ENCODE data around the gene NFU1. TPM values are rescaled to one million over a fixed set of nuclear protein-coding genes. Genes with fewer than 3 reads are reported as not detected.

The NFU1 gene
- total RNA-seq, 1 donor from 2014 or later = 29.3 TPM

GRCh38 chr2:69395866-69396265 lies 41.4 kb downstream of the NFU1 start:
- intact Hi-C loops (cut with micrococcal nuclease) = no loop called here
- Mint-ChIP-seq H3K4me1 (ENCODE audit: low read depth) (no peaks in the 10 kb centered on the region), H3K27ac (no peak overlapping the region), H3K27me3 (ENCODE audit: insufficient read depth) (no peaks in the 10 kb centered on the region), H3K36me3 (ENCODE audit: low read depth) (peaks cover 17% of the 10 kb centered on the region), H3K4me3 (no peak overlapping the region), H3K9me3 (no peaks in the 10 kb centered on the region)
- no peak for DNase-seq (ENCODE audit: low spot score)

DNA sequence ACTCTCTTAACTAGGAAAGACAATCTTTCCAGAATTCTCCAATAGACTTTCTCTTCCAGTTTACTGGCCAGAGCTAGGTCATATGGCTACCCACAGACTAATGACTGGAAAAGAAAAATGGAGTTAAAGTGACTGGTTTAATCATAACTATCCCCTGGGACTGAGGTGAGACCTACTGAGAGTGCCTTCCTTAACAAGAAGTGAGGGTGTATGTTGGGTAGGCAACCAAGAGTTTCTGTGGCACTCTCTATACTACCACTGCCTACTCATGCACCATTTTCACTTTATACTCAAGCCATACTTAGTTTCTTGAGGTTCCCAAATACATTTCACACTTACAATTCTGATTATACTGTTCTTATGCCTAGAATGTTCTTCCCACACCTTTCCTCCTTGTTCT lies 43.3 kb downstream of the NFU1 start:
- H3K27ac Mint-ChIP-seq = no peak overlapping the region
- H3K4me3 Mint-ChIP-seq = no peak overlapping the region
- no peaks in the 10 kb centered on the region for H3K4me1 Mint-ChIP-seq (ENCODE audit: low read depth)
- DNase-seq (ENCODE audit: low spot score) = no peak
- peaks cover 12% of the 10 kb centered on the region for H3K36me3 Mint-ChIP-seq (ENCODE audit: low read depth)
- no peaks in the 10 kb centered on the region for H3K9me3 Mint-ChIP-seq
- H3K27me3 Mint-ChIP-seq (ENCODE audit: insufficient read depth) = no peaks in the 10 kb centered on the region
- intact Hi-C loops (cut with micrococcal nuclease) = no loop called here

DNA sequence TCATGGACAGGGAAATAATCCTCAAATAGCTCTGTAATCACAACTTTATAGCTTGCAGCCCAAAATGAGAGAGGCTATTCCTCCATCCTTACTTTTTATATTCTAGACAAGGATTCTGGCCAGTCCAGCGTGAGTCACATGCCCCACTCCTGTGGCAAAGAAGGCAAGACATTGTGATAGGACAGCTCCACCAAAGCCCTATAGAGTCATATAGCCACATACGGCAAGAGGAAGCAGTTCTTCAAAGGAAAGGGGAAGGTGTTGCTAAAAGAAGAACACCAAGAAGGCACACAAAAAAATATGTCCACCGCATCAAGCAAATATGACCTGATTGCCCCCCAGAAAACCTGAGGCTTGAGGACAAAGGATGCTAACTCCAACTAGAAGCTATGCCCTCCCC lies 46.8 kb downstream of the NFU1 start:
- H3K9me3 Mint-ChIP-seq = no peaks in the 10 kb centered on the region
- intact Hi-C loops (cut with micrococcal nuclease) = no loop called here
- H3K27me3 Mint-ChIP-seq (ENCODE audit: insufficient read depth) = no peaks in the 10 kb centered on the region
- no peak overlapping the region for H3K4me3 Mint-ChIP-seq
- H3K4me1 Mint-ChIP-seq (ENCODE audit: low read depth) = peaks cover 20% of the 10 kb centered on the region
- no peak for DNase-seq (ENCODE audit: low spot score)
- no peak overlapping the region for H3K27ac Mint-ChIP-seq
- H3K36me3 Mint-ChIP-seq (ENCODE audit: low read depth) = peaks cover 10% of the 10 kb centered on the region

DNA sequence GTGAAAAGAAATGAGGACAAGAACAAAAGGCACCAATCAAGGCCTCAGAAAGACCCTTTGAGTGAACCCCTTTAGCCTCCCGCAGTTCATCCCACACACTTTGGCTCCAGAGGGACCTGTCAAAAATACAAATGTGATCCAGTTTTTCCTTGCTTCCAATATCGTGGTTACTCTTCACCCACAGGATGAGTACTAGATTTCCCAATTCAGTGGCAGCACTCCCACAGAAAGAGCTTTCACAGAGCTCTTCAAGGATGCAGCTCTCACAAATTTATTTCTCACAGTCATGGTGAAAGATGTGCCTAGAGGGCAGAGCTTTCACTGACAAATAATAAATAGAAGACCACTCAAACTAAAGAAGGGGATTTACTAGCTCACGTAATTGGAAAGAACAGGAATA lies 47.2 kb downstream of the NFU1 start:
- H3K4me3 Mint-ChIP-seq = no peak overlapping the region
- DNase-seq (ENCODE audit: low spot score) = no peak
- no peaks in the 10 kb centered on the region for H3K27me3 Mint-ChIP-seq (ENCODE audit: insufficient read depth)
- peaks cover 9% of the 10 kb centered on the region for H3K36me3 Mint-ChIP-seq (ENCODE audit: low read depth)
- H3K27ac Mint-ChIP-seq = no peak overlapping the region
- H3K4me1 Mint-ChIP-seq (ENCODE audit: low read depth) = peaks cover 22% of the 10 kb centered on the region
- no peaks in the 10 kb centered on the region for H3K9me3 Mint-ChIP-seq
- intact Hi-C loops (cut with micrococcal nuclease) = no loop called here

GRCh38 chr2:69389271-69389670 lies 48.0 kb downstream of the NFU1 start:
- Mint-ChIP-seq H3K4me3 (no peak overlapping the region), H3K4me1 (ENCODE audit: low read depth) (peaks cover 27% of the 10 kb centered on the region), H3K27ac (no peak overlapping the region), H3K36me3 (ENCODE audit: low read depth) (peaks cover 2% of the 10 kb centered on the region), H3K27me3 (ENCODE audit: insufficient read depth) (no peaks in the 10 kb centered on the region), H3K9me3 (no peaks in the 10 kb centered on the region)
- DNase-seq (ENCODE audit: low spot score) = no peak
- intact Hi-C loops (cut with micrococcal nuclease) = loop anchor here (5.0 kb wide), 3 partner anchors 118 to 858 kb away; partner anchors contain the start of genes GMCL1 and TIA1

DNA sequence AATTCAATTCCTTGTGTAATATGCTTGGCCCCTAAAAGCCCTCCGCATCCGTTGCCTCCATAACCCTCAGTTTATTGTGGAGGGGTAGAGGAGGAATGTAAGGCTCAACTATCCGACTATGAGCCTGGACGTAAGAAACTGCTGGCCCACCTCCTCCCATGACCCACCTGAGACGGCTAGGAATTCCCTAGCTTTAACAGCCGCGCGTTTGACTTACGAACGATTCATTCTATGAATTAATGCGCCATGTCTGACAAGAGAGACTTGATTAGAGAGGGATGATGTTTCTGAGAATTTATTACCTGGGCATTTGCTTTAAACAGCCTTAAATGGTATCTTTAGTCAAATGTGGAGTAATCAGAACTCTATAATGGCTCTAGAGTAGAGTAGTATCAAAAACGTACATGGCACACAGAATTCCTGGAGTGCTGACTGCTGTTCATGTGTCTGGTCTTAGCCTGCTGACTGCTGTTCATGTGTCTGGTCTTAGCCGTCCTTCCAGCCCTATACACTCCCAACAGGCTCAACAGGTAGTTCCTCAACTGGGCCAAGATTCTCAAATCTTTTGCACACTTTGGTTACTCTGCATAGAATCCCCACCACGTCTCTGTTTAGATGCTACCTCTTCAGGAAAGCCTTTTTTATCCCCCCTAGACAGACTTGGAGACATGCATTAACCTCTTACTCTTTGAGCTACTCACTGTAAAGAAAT lies 49.3 kb downstream of the NFU1 start:
- Mint-ChIP-seq H3K27ac (peak overlapping the region; percentile 81), H3K9me3 (no peaks in the 10 kb centered on the region), H3K27me3 (ENCODE audit: insufficient read depth) (no peaks in the 10 kb centered on the region), H3K4me1 (ENCODE audit: low read depth) (peaks cover 37% of the 10 kb centered on the region), H3K36me3 (ENCODE audit: low read depth) (peaks cover 1% of the 10 kb centered on the region), H3K4me3 (peak overlapping the region; percentile 86)
- intact Hi-C loops (cut with micrococcal nuclease) = loop anchor here (1.0 to 5.0 kb wide), 7 partner anchors 49 to 921 kb away; partner anchors contain the start of genes APLF, FBXO48, GMCL1 and NFU1
- DNase-seq (ENCODE audit: low spot score) = no peak

GRCh38 chr2:69386789-69387734 lies 50.2 kb downstream of the NFU1 start, which contains the start of gene GFPT1:
TSS of gene GFPT1 (minus strand) at chr2:69387227. CDS start at chr2:69387071, 156 bp downstream.
- H3K27me3 Mint-ChIP-seq (ENCODE audit: insufficient read depth) = no peaks in the 10 kb centered on the region
- intact Hi-C loops (cut with micrococcal nuclease) = loop anchor here (1.0 to 5.0 kb wide), 7 partner anchors 50 to 920 kb away; partner anchors contain the start of genes APLF, FBXO48, GMCL1 and NFU1
- no peaks in the 10 kb centered on the region for H3K9me3 Mint-ChIP-seq
- H3K4me1 Mint-ChIP-seq (ENCODE audit: low read depth) = peaks cover 46% of the 10 kb centered on the region
- peak within 1 kb of the TSS; percentile 81 for H3K27ac Mint-ChIP-seq
- H3K4me3 Mint-ChIP-seq = peak within 1 kb of the TSS; percentile 87
- DNase-seq (ENCODE audit: low spot score) = peak; percentile 93
- H3K36me3 Mint-ChIP-seq (ENCODE audit: low read depth) = peaks cover 7% of the 10 kb centered on the region

DNA sequence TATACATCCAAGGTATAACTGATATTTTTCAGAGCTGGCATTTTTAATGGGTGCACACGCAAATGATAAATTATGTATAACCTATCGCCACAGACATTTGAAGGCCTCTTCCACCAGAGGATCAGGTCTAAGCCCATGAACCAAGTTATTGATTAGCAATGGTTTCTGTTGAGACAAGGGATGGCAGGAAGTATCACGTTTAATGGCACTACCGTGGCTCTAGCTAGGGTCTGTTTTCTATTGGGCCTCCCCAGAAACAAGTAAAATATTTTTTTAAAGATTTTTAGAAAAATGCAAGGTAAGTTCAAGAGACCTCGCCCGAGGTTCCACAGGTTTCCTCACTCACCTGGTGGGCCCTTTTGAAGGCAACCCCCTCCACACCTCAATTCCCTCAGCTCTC lies 50.9 kb downstream of the NFU1 start:
- peaks cover 50% of the 10 kb centered on the region for H3K4me1 Mint-ChIP-seq (ENCODE audit: low read depth)
- no peaks in the 10 kb centered on the region for H3K9me3 Mint-ChIP-seq

DNA sequence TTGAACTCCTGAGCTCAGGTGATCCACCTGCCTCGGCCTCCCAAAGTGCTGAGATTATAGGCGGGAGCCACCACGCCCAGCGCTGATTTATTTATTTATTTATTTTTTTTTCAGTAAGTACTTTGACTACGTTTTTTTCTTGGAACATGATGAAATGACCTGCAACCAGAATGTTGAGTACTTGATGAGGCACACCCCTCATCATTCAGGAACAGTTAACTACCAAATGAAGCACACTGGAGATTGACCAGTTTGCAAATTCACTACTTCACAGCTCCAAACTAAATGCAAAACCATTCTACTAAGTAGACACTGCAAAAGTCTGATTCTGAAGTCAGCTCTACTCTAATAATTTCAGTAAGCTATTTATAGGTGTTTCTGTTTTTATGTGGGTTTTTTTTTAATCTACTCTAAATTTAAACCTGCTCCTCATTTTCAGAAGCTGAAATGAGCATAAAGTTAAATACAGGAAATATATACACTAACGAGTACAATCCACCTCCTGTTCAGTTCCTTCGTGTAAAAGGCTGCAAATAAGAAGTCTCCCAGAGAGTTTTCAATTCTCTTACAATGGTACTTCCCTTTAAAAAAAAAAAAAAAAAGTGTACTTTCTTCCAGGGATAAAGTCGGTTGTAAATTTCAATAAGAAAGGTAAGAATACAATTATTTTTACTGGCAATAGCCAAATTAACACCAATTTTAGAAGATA lies 51.6 kb downstream of the NFU1 start:
- Mint-ChIP-seq H3K4me3 (peak overlapping the region; percentile 87), H3K36me3 (ENCODE audit: low read depth) (peaks cover 13% of the 10 kb centered on the region), H3K27ac (peak overlapping the region; percentile 45), H3K4me1 (ENCODE audit: low read depth) (peaks cover 56% of the 10 kb centered on the region), H3K27me3 (ENCODE audit: insufficient read depth) (no peaks in the 10 kb centered on the region), H3K9me3 (no peaks in the 10 kb centered on the region)
- no peak for DNase-seq (ENCODE audit: low spot score)
- intact Hi-C loops (cut with micrococcal nuclease) = loop anchor here (2.0 to 5.0 kb wide), 5 partner anchors 122 to 919 kb away; partner anchors contain the start of genes APLF, FBXO48, GMCL1 and TIA1

More for the DNA sequence above, 50.9 kb downstream of the NFU1 start:
- Mint-ChIP-seq H3K36me3 (ENCODE audit: low read depth) (peaks cover 9% of the 10 kb centered on the region), H3K27ac (peak overlapping the region; percentile 81), H3K27me3 (ENCODE audit: insufficient read depth) (no peaks in the 10 kb centered on the region), H3K4me3 (peak overlapping the region; percentile 87)
- DNase-seq (ENCODE audit: low spot score) = no peak
- intact Hi-C loops (cut with micrococcal nuclease) = loop anchor here (2.0 to 5.0 kb wide), 5 partner anchors 121 to 920 kb away; partner anchors contain the start of genes APLF, FBXO48, GMCL1 and TIA1

- no peak for DNase-seq (ENCODE audit: low spot score)
- Mint-ChIP-seq H3K4me1 (ENCODE audit: low read depth) (peaks cover 60% of the 10 kb centered on the region), H3K9me3 (no peaks in the 10 kb centered on the region), H3K36me3 (ENCODE audit: low read depth) (peaks cover 16% of the 10 kb centered on the region), H3K27ac (no peak overlapping the region), H3K27me3 (ENCODE audit: insufficient read depth) (no peaks in the 10 kb centered on the region), H3K4me3 (no peak overlapping the region)
- intact Hi-C loops (cut with micrococcal nuclease) = loop anchor here (5.0 kb wide), 3 partner anchors 123 to 863 kb away; partner anchors contain the start of genes GMCL1 and TIA1
Observed at GRCh38 chr2:69384618-69385081, 52.6 kb downstream of the NFU1 start.

DNA sequence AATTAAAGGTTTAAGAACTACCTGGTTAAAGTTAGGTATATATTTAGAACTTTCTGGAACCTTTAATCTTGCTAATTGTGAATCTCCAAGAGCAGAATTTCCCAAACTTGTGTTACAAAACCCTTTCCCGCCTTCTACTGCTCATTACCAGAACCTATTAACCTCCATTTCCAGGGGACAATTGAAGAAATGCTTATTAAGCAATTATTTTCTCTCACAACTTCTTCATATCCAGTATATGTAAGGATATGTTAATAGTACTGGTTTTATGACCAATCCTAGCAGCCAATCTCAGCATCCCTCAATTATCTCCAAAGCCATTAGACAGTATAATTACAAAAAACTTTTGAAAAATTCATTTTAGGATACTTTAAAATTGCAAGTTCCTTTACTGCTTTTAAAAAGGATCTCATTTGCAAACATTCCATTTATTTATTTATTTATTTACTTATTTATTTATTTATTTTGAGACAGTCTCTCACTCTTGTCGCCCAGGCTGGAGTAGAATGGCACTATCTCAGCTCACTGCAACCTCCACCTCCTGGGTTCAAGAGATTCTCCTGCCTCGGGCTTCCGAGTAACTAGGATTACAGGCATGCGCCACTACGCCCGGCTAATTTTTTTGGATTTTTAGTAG lies 53.9 kb downstream of the NFU1 start:
- intact Hi-C loops (cut with micrococcal nuclease) = no loop called here
- Mint-ChIP-seq H3K27me3 (ENCODE audit: insufficient read depth) (no peaks in the 10 kb centered on the region), H3K4me1 (ENCODE audit: low read depth) (peaks cover 59% of the 10 kb centered on the region), H3K27ac (no peak overlapping the region), H3K4me3 (no peak overlapping the region), H3K9me3 (no peaks in the 10 kb centered on the region), H3K36me3 (ENCODE audit: low read depth) (peaks cover 17% of the 10 kb centered on the region)
- no peak for DNase-seq (ENCODE audit: low spot score)

DNA sequence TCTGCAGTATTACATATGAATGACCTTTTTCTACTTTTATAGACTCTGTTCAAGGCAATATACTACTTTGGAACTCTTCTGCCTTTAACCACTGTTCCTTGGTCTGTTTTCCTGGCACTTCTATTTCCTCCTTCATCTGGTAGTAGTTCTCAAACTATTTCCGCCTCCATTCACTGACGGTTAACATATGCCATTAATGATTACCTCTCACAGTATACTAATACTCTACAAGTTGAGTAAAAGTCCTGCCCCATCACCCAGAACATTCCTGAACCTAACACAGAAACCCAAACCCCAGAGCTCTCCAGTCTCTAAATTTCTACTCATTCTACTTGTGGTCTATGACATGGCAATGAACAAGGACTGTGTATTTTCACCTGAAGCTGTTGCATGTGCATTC lies 54.7 kb downstream of the NFU1 start:
- intact Hi-C loops (cut with micrococcal nuclease) = no loop called here
- H3K27ac Mint-ChIP-seq = no peak overlapping the region
- no peaks in the 10 kb centered on the region for H3K27me3 Mint-ChIP-seq (ENCODE audit: insufficient read depth)
- H3K4me1 Mint-ChIP-seq (ENCODE audit: low read depth) = peaks cover 52% of the 10 kb centered on the region
- peaks cover 17% of the 10 kb centered on the region for H3K36me3 Mint-ChIP-seq (ENCODE audit: low read depth)
- H3K9me3 Mint-ChIP-seq = no peaks in the 10 kb centered on the region
- DNase-seq (ENCODE audit: low spot score) = no peak
- no peak overlapping the region for H3K4me3 Mint-ChIP-seq

Data from activated T-helper 1 cell treated with anti-CD3 and anti-CD28 coated beads, Interleukin-12 subunit alpha, Interleukin-12 subunit beta, Interleukin-2, Interleukin-4 antibody, amounts not matched to agents 30 ng/mL and 10 ng/mL and 1 ng/mL, durations not matched to agents 14 hours and 24 hours and 36 hours (primary cell).